ENCODE measurements around the gene ACAP2. TPM values are rescaled to one million over a fixed set of nuclear protein-coding genes. Genes with fewer than 3 reads are reported as not detected.

The ACAP2 gene
- total RNA-seq, 1 donor: 91.1 TPM

DNA sequence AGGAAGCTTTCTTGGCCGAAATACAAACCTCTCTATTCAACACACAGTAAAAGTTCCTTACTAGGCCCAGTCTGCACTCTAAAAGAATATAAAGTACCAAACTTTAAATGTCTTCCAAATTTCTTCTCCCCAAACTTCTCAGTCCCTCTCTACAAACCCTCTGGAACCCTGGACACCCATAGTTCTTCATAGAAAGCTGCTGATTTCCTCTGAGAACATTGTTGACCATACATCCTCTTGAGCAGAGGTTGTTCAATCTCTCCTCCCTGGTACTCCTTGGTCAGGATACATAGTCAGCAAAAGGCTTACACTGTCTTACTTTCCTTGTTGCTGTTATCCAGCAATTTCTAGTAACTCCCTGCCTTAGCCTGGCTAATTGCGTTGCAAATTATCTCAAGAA is 3.1 kb upstream of the ACAP2 start:
- H3K4me3 ChIP-seq (ENCODE audit: low read depth, low read length): no peak overlapping the region
- no peak for DNase-seq (ENCODE audit: low read depth)

GRCh38 chr3:195443391-195443989 is 670 bp upstream of the ACAP2 start:
- TF ChIP-seq, protein P1, sequence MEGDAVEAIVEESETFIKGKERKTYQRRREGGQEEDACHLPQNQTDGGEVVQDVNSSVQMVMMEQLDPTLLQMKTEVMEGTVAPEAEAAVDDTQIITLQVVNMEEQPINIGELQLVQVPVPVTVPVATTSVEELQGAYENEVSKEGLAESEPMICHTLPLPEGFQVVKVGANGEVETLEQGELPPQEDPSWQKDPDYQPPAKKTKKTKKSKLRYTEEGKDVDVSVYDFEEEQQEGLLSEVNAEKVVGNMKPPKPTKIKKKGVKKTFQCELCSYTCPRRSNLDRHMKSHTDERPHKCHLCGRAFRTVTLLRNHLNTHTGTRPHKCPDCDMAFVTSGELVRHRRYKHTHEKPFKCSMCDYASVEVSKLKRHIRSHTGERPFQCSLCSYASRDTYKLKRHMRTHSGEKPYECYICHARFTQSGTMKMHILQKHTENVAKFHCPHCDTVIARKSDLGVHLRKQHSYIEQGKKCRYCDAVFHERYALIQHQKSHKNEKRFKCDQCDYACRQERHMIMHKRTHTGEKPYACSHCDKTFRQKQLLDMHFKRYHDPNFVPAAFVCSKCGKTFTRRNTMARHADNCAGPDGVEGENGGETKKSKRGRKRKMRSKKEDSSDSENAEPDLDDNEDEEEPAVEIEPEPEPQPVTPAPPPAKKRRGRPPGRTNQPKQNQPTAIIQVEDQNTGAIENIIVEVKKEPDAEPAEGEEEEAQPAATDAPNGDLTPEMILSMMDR (IDR thresholded peaks at IDR 0.05; ENCODE audit: insufficient read depth, low read depth, low read length): no peak
- DNase-seq (ENCODE audit: low read depth): no peak
- H3K4me3 ChIP-seq (ENCODE audit: low read depth, low read length): peak overlapping the region; percentile 26

More for the DNA sequence above, 3.1 kb upstream of the ACAP2 start:
- TF ChIP-seq, protein P1 (IDR thresholded peaks at IDR 0.05; ENCODE audit: insufficient read depth, low read depth, low read length): no peak

GRCh38 chr3:195441992-195442572 is 738 bp downstream of the ACAP2 start:
- TF ChIP-seq, protein P1 (IDR thresholded peaks at IDR 0.05; ENCODE audit: insufficient read depth, low read depth, low read length): no peak
- H3K4me3 ChIP-seq (ENCODE audit: low read depth, low read length): peak overlapping the region; percentile 92
- DNase-seq (ENCODE audit: low read depth): peak; percentile 21

- H3K4me3 ChIP-seq (ENCODE audit: low read depth, low read length): peak overlapping the region; percentile 92
- peak; percentile 52 for DNase-seq (ENCODE audit: low read depth)
- TF ChIP-seq, protein P1 (IDR thresholded peaks at IDR 0.05; ENCODE audit: insufficient read depth, low read depth, low read length): no peak
These were observed 1.3 kb downstream of the ACAP2 start for GRCh38 chr3:195441476-195441991.

DNA sequence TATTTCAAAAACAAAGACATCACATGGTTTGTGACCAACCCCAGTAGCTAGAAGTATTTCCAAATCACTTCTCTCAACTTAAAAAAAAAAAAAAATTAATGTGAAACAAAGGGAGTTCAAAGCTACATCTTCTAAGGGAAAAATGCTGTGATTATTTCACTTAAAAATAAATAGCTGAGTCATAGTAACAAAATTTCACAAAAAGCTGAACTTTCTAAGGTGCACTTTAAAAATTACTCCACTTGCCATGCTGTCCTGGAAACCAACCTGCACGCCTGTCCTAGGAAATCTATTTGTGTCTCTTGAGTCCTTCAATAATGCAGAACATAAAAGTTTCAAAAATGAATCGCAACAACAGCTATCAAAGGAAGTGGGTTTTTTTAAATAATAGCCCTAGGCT is 1.8 kb downstream of the ACAP2 start:
- TF ChIP-seq, protein P1 (IDR thresholded peaks at IDR 0.05; ENCODE audit: insufficient read depth, low read depth, low read length): no peak
- H3K4me3 ChIP-seq (ENCODE audit: low read depth, low read length): peak overlapping the region; percentile 92
- DNase-seq (ENCODE audit: low read depth): peak; percentile 29

GRCh38 chr3:195440379-195440778 is 2.4 kb downstream of the ACAP2 start:
- TF ChIP-seq, protein P1 (IDR thresholded peaks at IDR 0.05; ENCODE audit: insufficient read depth, low read depth, low read length): no peak
- peak overlapping the region; percentile 92 for H3K4me3 ChIP-seq (ENCODE audit: low read depth, low read length)
- DNase-seq (ENCODE audit: low read depth): no peak

Measured in fibroblast of villous mesenchyme (primary cell).